Osteoblast (primary cell): Measurements from ENCODE around the gene SPAG16. TPM values are rescaled to one million over a fixed set of nuclear protein-coding genes. Genes with fewer than 3 reads are reported as not detected.

ENCODE experiments used
- DNase-seq: peaks from one replicate; pipeline ENCODE4 v3.0.0; 2011; ENCODE audit warnings: low spot score, mixed read lengths; ENCODE audit not compliant: insufficient read length; ENCODE audit errors: missing footprints
- H2AFZ ChIP-seq: 2 replicates; pipeline ENCODE4 v1.6.0; 2011; ENCODE audit warnings: mild to moderate bottlenecking, low read length
- H3K27ac ChIP-seq: 2 replicates; pipeline ENCODE4 v1.5.1; 2011; ENCODE audit warnings: mild to moderate bottlenecking, low read depth, low read length, moderate library complexity
- H3K27me3 ChIP-seq: 2 replicates; pipeline ENCODE4 v1.6.0; 2012; ENCODE audit warnings: mild to moderate bottlenecking, control low read depth, inconsistent platforms, low read length, moderate library complexity; ENCODE audit not compliant: insufficient read depth
- H3K36me3 ChIP-seq: 2 replicates; pipeline ENCODE4 v1.5.1; 2011; ENCODE audit warnings: mild to moderate bottlenecking, low read length, control low read depth, moderate library complexity; ENCODE audit not compliant: insufficient read depth
- H3K4me1 ChIP-seq: 2 replicates; pipeline ENCODE4 v1.5.1; 2011; ENCODE audit warnings: mild to moderate bottlenecking, low read length, control low read depth, moderate library complexity; ENCODE audit not compliant: insufficient read depth
- H3K4me2 ChIP-seq: 2 replicates; pipeline ENCODE4 v1.6.0; 2011; ENCODE audit warnings: mild to moderate bottlenecking, low read length; ENCODE audit not compliant: insufficient read depth
- H3K4me3 ChIP-seq: fragments of 200-600 bp; sonication (generic); 3 replicates; pipeline ENCODE4 v1.5.1; 2012; ENCODE audit warnings: mild to moderate bottlenecking, low read length, inconsistent platforms; ENCODE audit not compliant: insufficient read depth
- H3K79me2 ChIP-seq: 2 replicates; pipeline ENCODE4 v1.6.0; 2012; ENCODE audit warnings: mild to moderate bottlenecking, low read length, control low read depth, inconsistent platforms; ENCODE audit not compliant: insufficient read depth
- H3K9me3 ChIP-seq: 2 replicates; pipeline ENCODE4 v1.5.1; 2011; ENCODE audit warnings: low read depth, low read length, control low read depth
- H4K20me1 ChIP-seq: 2 replicates; pipeline ENCODE4 v1.6.0; 2012; ENCODE audit warnings: mild to moderate bottlenecking, low read length, control low read depth; ENCODE audit not compliant: insufficient read depth
- CTCF ChIP-seq: IDR thresholded peaks from 2 replicates; pipeline ENCODE4 v1.5.1; 2011; ENCODE audit warnings: mild to moderate bottlenecking, low read depth, low read length, moderate library complexity; ENCODE audit errors: extremely low read depth
- total RNA-seq: library from RNA; depleted of rRNA; stranded (reverse); fragments of >200 nt; gene quantifications from 2 replicates; pipeline ENCODE4 v1.2.3, GENCODE V29; 2012

Gene SPAG16
- total RNA-seq, 1 donor, result 47.8 TPM

GRCh38 chr2:214104967-214105366, 820.7 kb downstream of the SPAG16 start:
- Histone ChIP-seq H3K4me3 (no peak overlapping the region), H3K36me3 (no peaks in the 10 kb centered on the region), H3K79me2 (no peaks in the 10 kb centered on the region), H3K4me1 (no peaks in the 10 kb centered on the region), H3K27ac (no peak overlapping the region), H3K9me3 (no peaks in the 10 kb centered on the region), H2AFZ (no peak overlapping the region), H3K27me3 (no peaks in the 10 kb centered on the region), H3K4me2 (no peak overlapping the region), H4K20me1 (no peaks in the 10 kb centered on the region)
- no peak for DNase-seq
- TF ChIP-seq CTCF, result no peak

- Histone ChIP-seq H3K36me3 (no peaks in the 10 kb centered on the region), H3K4me1 (no peaks in the 10 kb centered on the region), H3K27me3 (no peaks in the 10 kb centered on the region), H3K4me3 (no peak overlapping the region), H3K27ac (no peak overlapping the region), H2AFZ (no peak overlapping the region), H3K79me2 (no peaks in the 10 kb centered on the region), H3K4me2 (no peak overlapping the region), H4K20me1 (no peaks in the 10 kb centered on the region), H3K9me3 (no peaks in the 10 kb centered on the region)
- TF ChIP-seq CTCF, result no peak
- no peak for DNase-seq
These were observed 823.5 kb downstream of the SPAG16 start for GRCh38 chr2:214107726-214108125.

GRCh38 chr2:214108598-214108997, 824.3 kb downstream of the SPAG16 start:
- H2AFZ ChIP-seq, result no peak overlapping the region
- no peak for TF ChIP-seq CTCF
- H4K20me1 ChIP-seq, result no peaks in the 10 kb centered on the region
- H3K27me3 ChIP-seq, result no peaks in the 10 kb centered on the region
- DNase-seq, result no peak
- H3K9me3 ChIP-seq, result no peaks in the 10 kb centered on the region
- no peak overlapping the region for H3K4me3 ChIP-seq
- no peaks in the 10 kb centered on the region for H3K79me2 ChIP-seq
- H3K4me1 ChIP-seq, result no peaks in the 10 kb centered on the region
- no peaks in the 10 kb centered on the region for H3K36me3 ChIP-seq
- no peak overlapping the region for H3K27ac ChIP-seq
- H3K4me2 ChIP-seq, result no peak overlapping the region

- Histone ChIP-seq H3K4me2 (no peak overlapping the region), H3K4me3 (no peak overlapping the region), H3K79me2 (no peaks in the 10 kb centered on the region), H3K27me3 (no peaks in the 10 kb centered on the region), H3K36me3 (no peaks in the 10 kb centered on the region), H2AFZ (no peak overlapping the region), H3K9me3 (peaks cover 4% of the 10 kb centered on the region), H4K20me1 (no peaks in the 10 kb centered on the region), H3K4me1 (no peaks in the 10 kb centered on the region), H3K27ac (no peak overlapping the region)
- TF ChIP-seq CTCF, result no peak
- DNase-seq, result no peak
These were observed 832.8 kb downstream of the SPAG16 start for GRCh38 chr2:214117054-214117453.
